ENCODE data around the gene NTNG1. TPM values are rescaled to one million over a fixed set of nuclear protein-coding genes. Genes with fewer than 3 reads are reported as not detected.

The NTNG1 gene
- total and polyA plus RNA-seq, 2 of the 8 experiments (the other 6 are each of a cell fraction or from before 2014, with no cell fraction given): 1.2 to 4.1 TPM

- TF ChIP-seq CHD7 (IDR thresholded peaks at IDR 0.05; ENCODE audit: insufficient replicate concordance, low read length) (no peak), POU5F1 (IDR thresholded peaks at IDR 0.05; ENCODE audit: low read depth, low read length) (no peak), SP2 (IDR thresholded peaks at IDR 0.05; ENCODE audit: low read length) (no peak), JUN (IDR thresholded peaks at IDR 0.05; ENCODE audit: low read depth, low read length) (no peak), TEAD4 (IDR thresholded peaks at IDR 0.05; ENCODE audit: low read depth, low read length) (no peak), ASH2L (IDR thresholded peaks at IDR 0.05; ENCODE audit: low read length) (no peak), POLR2A (IDR thresholded peaks at IDR 0.05; ENCODE audit: control extremely low read depth in 1 of 2, low read depth in 2 of 2, low read length in 2 of 2) (no peak), EGR1 (IDR thresholded peaks at IDR 0.05; ENCODE audit: borderline replicate concordance, low read depth, low read length) (no peak), YY1 (IDR thresholded peaks at IDR 0.05; ENCODE audit: low read depth, low read length) (no peak)
Measured at GRCh38 chr1:107225706-107226105, 84.9 kb downstream of the NTNG1 start (continued).
